ENCODE results near the gene NAA15.
A peak's percentile ranks its signal among the peaks of the same experiment; 100 is the strongest.
"Not testable (repeated sequence)": the region's sequence is repeated elsewhere in the genome, so short reads cannot be mapped to it uniquely, and the experiment has no call there.

NAA15 gene

GRCh38 chr4:139297001-139297410 is 4.3 kb upstream of the NAA15 start:
- DNase-seq (ENCODE audit: low spot score), result no peak

DNA sequence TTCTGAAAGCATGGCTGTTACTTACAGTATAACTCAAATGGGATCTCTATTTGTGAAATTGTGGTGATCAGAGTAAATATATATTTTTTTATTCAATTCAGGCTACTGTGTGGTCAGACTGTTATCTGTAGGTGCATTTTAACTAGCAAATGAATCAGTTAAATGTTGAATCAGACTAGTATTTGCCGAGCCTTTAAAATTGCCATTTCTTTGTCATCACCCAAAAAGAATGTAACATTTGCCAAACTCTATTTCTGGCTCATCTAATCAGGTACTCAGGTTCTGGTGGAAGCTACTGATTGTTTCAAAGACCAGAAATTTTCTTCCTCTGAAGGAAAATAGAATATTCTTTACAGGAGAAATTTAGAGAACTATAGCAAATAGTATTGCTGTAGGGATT is 1.8 kb upstream of the NAA15 start:
- no peak for DNase-seq (ENCODE audit: low spot score)

- DNase-seq (ENCODE audit: low spot score), result no peak
Observed at GRCh38 chr4:139300431-139301112, 733 bp upstream of the NAA15 start.

DNA sequence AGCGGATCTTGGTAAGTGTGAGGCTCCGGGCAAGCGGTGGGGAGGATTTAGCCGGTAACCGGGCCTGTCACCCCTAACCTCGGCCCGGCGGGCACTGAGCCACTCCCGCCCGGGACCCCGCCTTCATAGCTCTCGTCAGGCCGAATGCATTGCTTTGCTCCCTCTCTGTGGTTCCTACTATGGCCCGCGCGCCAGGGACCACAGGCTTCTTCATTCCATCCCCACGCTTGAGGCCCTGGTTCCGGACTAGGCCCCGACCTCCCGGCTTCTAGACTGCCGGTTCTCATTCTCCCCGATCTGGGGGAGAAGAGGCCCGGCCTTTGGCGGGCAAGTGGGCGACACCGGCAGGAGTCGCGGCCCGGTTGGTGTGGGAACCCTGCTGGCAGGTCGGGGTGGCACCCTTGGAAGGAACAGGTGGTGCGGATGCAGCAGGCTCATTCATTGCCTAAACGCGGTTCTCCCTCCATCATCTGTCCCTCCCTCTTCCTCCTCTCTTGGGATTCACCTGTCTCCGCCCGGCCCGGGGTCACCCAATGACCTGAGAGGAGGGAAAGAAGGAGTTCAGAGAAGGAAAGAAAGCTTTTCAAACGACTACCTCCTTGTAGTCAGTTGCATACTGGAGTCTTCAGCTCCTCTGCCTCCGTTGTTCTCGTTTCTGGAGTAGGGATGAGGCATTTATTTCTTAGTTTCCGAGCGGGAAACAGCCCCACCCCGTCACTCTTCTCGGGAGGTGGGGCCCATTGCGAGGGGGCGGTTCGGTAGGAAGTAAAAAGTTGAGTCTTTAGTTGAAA is 711 bp downstream of the NAA15 start, which contains the start of gene NDUFC1:
TSS of gene NDUFC1 (minus strand) at position 657 of the 791 bp plus-strand sequence. CDS start 6,679 bp downstream, outside the sequence.
- peak; percentile 69 for DNase-seq (ENCODE audit: low spot score)

DNA sequence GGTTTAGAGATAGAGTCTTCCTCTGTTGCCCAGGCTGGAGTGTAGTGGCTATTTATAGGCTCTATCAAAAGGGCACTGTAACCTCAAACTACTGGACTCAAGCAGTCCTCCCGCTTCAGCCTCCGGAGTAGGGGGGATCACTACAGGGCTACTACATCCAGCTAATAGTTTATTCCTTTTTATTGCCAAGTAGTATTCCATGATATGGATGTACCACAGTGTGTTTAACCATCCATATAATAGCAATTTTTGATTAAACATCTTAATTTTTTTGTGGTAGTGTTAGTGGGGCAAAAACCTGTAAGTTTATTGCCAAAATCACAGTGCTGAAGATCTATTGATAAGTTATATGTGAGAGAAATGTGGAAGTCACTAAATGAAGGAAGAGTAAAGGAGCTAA is 3.6 kb downstream of the NAA15 start:
- no peak for DNase-seq (ENCODE audit: low spot score)

GRCh38 chr4:139311909-139312308 is 10.6 kb downstream of the NAA15 start:
- no peak for DNase-seq (ENCODE audit: low spot score)

DNA sequence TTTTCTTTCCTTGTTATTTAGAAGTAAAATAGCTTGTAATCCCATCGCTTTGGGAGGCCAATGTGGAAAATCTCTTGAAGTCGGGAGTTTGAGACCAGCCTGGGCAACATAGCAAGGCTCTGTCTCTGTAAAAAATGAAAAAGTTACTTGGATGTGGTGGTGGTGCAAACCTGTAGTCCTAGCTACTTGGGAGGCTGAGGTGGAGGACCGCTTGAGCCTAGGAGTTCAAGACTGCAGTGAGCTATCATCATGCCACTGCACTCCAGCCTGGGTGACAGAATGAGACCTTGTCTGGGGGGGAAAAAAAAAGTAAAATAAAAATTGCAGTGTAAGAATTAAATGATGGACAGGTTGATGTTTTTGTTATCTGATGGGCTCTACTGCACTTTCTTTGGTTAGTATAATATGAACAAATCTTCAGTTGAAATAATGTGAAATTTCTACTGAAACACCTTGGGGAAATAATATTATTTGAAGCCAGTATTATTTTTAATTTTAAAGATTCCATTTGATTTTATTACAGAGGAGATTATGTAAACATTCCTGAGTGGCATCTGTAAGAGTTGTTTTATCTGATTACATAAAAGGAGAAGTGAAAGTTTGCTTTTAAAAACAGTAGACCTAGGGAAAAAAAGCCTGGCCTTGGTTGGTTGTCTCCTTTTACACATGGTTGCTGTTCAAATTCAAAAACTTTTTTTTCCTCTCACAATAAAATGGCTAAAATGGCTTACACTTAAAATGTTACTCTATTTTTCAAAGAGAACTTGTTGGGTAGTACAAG is 11.4 kb downstream of the NAA15 start:
- no peak for DNase-seq (ENCODE audit: low spot score)

GRCh38 chr4:139313414-139313813 is 12.1 kb downstream of the NAA15 start:
- not testable (repeated sequence) for DNase-seq (ENCODE audit: low spot score)

- DNase-seq (ENCODE audit: low spot score), result no peak
Observed at GRCh38 chr4:139314047-139314800, 12.9 kb downstream of the NAA15 start.

- no peak for DNase-seq (ENCODE audit: low spot score)
Observed at GRCh38 chr4:139315221-139315675, 13.9 kb downstream of the NAA15 start.

DNA sequence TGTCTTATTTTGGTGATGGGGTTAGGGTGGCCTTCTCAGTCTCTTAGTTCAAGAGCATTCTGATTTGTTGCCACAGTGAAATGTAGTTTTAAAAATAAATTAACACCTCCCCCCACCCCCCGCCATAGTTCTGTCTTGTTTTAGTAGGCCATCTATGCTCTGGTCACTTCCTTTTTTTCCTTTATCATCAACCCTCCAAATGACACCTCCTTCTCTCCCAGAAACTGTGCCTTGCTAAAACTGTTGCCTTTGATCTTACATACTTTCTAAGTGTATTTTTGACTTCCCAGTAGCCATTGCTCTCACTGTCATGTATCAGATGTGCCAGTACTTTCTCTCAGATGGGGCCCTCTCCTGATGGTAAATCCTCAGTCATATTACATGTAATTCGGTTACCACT is 15.4 kb downstream of the NAA15 start:
- DNase-seq (ENCODE audit: low spot score), result no peak

- no peak for DNase-seq (ENCODE audit: low spot score)
Observed at GRCh38 chr4:139317635-139318034, 16.3 kb downstream of the NAA15 start.

- DNase-seq (ENCODE audit: low spot score), result no peak
Observed at GRCh38 chr4:139319571-139319970, 18.3 kb downstream of the NAA15 start.

DNA sequence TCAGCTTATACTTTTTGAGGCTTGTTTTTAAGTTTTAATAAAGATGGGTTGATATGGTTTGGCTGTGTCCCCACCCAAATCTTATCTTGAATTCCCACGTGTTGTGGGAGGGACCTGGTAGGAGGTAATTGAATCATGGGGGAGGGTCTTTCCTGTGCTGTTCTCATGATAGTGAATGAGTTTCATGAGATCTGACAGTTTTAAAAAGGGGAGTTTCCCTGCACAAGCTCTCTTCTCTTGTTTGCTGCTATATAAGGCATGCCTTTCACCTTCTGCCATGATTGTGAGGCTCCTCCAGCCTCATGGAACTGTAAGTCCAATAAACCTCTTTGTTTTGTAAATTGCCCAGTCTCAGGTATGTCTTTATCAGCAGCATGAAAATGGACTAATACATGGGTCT is 20.8 kb downstream of the NAA15 start:
- DNase-seq (ENCODE audit: low spot score), result not testable (repeated sequence)

DNA sequence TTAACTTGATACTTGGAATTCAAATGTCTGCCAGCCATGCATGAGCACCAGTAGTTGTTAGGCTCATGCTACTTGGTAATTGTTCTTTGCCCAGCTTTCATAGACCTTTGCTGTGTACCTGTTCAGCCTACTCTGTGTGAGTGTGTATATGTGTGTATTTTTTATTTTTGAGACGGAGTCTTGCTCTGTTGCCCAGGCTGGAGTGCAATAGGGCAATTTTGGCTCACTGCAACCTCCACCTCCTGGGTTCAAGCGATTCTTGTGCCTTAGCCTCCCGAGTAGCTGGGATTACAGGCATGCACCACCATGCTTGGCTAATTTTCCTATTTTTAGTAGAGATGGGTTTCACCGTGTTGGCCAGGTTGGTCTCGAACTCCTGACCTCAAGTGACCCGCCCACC is 21.2 kb downstream of the NAA15 start:
- DNase-seq (ENCODE audit: low spot score), result not testable (repeated sequence)

GRCh38 chr4:139324620-139325019 is 23.3 kb downstream of the NAA15 start:
- DNase-seq (ENCODE audit: low spot score), result no peak

GRCh38 chr4:139329665-139330200 is 28.4 kb downstream of the NAA15 start:
- no peak for DNase-seq (ENCODE audit: low spot score)

DNA sequence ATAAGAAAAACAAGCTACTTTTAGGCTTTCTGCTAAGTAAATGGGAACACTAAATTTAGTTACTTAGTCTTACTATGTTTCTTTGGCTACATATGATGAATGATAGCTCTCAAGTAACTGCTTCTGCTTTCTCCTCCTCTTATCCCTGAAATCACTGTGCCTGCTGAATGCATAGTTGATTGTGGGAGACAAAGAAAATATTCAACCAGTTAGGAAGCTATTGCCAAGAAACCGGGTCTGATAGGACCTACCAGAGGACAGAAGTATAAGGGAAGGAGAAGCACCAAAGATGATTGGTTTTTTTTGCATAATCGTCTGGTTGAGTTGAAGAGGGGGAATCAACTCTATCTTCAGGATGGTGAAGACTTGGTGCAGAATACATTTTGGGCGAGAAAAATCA is 29.0 kb downstream of the NAA15 start:
- DNase-seq (ENCODE audit: low spot score), result no peak

DNA sequence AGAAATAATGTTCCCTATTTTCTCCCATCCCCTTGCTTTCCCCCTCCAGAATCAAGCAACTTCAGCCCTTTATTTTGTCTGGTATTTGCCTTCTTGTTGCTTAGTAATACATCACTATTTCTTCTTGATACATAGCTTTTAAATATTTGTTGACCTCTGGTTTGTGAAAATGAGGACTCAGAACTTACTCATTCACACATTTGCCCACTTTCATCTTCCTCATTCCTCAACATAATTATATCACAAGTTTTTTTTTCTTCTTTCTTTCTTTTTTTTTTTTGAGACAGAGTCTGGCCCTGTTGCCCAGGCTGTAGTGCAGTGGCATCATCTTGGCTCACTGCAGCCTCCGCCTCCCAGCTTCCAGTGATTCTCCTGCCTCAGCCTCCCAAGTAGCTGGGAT is 29.9 kb downstream of the NAA15 start:
- no peak for DNase-seq (ENCODE audit: low spot score)

GRCh38 chr4:139333046-139333445 is 31.7 kb downstream of the NAA15 start:
- no peak for DNase-seq (ENCODE audit: low spot score)

- DNase-seq (ENCODE audit: low spot score), result no peak
Observed at GRCh38 chr4:139337612-139338011, 36.3 kb downstream of the NAA15 start.

DNA sequence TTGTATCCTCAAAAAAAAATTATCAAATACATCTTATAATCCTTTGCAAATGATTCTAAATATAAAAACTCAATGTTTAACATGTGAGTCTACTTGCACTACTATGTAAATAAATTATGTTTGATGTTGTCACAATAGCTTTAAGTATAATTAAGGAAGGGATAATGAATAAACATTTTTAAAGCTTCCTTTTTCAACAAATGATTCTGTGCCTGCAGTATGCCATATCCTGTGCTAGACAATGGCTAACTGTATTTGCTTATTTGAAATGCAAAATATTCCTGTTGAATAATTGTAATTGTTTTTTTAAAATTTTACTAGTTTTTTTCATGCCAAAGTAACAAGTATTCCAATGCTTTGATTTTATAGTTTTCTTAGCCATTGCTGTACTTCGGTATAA is 60.0 kb downstream of the NAA15 start:
- no peak for DNase-seq (ENCODE audit: low spot score)

All from HuH-7 (cell line).